ENCODE data around the gene ENTHD1. TPM values are rescaled to one million over a fixed set of nuclear protein-coding genes. Genes with fewer than 3 reads are reported as not detected.

Gene ENTHD1
- total RNA-seq, 1 donor from 2014 or later: not detected

GRCh38 chr22:39839917-39840510 lies 53.5 kb downstream of the ENTHD1 start:
- no peak for DNase-seq

DNA sequence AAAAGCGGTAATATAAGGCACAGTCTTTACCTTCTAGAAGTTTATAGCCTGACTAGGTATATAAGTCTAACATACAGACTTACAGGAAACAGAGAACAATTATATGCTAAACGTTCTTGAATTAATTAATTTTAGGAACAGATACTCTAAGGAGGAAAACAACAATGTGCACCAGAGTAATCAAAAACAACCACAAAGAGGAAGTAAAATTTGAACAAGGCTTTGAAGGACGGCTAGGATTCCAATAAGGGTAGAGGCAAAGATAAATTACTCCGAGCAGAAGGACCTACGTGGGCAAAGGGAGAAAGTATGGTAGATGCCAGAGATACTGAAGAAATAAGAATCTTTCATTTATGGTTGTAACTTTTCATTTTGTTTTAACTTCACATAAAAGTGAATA lies 54.4 kb downstream of the ENTHD1 start:
- DNase-seq: no peak

DNA sequence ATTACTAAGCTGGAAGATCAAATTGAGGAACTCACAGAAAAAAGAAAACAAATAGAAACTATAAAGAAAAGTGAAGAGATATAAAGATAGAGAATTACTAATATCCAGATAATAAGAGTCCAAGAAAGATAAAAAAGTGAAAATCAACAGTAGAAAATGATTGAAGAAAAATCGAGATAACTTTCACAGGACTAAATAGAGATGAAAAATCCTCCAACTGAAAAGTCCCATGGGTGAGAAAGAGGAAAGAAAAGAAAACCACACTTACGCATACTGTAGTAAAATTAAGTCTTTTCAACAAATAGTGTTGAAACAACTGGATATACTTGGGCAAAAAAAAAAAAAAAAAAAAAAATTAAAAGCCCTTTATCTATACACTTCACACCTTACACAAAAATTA lies 60.0 kb downstream of the ENTHD1 start:
- no peak for DNase-seq

GRCh38 chr22:39833093-39833492 lies 60.5 kb downstream of the ENTHD1 start:
- DNase-seq: no peak

DNA sequence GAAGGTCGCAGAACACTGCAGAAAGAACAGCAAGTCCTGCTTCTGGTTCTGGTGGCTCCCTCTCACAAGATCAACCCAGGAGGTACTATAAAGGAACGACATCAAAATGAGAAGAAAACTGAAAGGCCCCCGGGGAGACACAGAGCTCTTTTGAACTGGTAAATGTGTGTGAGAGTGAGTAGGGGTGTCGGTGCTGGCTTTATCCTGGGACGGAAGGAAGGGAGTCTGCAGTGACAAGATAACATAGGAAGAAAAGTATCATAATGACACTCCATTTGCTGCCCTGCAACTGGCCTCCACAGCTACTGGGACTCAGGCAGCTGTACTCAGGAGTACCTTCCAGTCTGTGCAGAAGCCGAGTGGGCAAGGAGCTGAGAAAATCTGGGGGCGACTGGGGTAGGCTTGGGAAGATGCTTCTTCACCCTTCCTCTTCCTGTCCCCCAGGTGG lies 60.9 kb downstream of the ENTHD1 start:
- no peak for DNase-seq

DNA sequence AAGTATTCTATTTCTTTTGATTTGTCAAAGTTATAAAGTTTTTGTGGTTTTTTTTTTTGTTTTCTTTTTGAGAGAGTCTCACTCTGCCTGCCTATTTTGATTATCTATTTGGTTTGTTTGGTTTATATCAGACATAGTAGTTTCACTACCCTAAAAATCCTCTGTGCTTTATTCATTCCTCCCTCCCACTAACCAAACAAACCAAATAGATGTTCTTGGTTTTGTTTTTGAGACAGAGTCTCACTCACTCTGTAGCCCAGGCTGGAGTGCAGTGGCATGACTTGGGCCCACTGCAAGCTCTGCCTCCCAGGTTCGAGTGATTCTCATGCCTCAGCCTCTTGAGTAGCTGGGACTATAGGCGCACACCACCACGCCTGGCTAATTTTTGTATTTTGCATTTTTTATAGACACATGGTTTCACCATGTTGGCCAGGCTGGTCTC lies 67.9 kb downstream of the ENTHD1 start:
- no peak for DNase-seq

DNA sequence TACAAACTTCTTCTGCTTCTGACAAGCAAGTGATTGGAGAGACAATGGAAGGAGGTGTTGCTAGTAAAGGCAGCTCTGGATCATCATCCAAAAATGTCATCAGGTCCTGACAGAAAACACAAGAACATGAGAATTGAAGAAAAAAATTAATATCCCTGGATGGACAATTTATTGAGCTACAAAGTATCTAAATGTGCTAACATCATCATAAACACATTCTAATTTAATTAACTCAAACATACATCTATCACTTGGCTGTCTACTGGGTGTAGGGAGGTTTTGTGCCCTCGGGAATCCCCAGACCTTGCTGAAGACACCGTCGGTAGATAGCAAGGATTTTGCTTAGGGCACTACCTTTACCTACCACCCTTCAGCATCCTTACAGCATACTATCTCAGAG lies 72.6 kb downstream of the ENTHD1 start:
- no peak for DNase-seq

DNA sequence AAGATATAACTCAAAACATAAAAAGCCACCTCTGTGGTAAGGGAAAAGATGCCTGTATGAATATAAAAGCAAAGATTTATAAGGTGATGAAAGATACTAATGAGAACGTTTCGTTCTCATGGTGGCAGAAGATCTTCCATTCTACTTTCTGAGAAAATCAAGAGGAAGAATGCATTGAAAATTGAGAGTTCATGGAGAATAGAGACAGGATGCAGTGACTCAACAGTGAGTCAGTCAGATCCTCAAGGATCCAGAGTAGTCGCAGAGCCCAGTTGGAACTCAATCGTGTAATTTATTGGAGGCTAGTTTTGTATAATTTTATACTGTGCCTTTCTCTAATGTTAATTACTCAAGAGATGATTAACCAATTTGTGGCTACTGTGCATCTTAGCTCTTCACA lies 73.3 kb downstream of the ENTHD1 start:
- DNase-seq: no peak

- DNase-seq: no peak
Measured at GRCh38 chr22:39819429-39819828, 74.1 kb downstream of the ENTHD1 start.

DNA sequence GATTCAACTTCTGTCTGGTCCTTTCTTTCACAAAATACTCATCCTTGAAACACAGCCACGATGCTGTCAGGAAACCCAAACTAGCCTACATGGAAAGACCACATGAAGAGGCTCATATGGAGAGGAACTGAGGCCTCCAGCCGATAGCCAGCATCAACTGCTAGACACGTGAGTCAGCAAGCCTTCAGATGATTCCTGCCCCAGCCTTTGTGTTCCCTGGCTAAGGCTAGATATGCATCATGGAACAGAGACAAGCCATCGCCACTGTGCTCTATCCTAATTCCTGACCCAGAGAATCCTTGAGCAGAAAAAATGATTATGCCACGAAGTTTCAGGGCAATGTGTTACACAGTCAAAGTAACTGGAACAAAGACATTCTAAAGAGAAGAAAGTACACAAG lies 75.5 kb downstream of the ENTHD1 start:
- no peak for DNase-seq

GRCh38 chr22:39815932-39816331 lies 77.6 kb downstream of the ENTHD1 start:
- DNase-seq: peak; percentile 19

- DNase-seq: no peak
Measured at GRCh38 chr22:39814899-39815298, 78.7 kb downstream of the ENTHD1 start.

- DNase-seq: no peak
Measured at GRCh38 chr22:39809772-39810557, 83.6 kb downstream of the ENTHD1 start.

DNA sequence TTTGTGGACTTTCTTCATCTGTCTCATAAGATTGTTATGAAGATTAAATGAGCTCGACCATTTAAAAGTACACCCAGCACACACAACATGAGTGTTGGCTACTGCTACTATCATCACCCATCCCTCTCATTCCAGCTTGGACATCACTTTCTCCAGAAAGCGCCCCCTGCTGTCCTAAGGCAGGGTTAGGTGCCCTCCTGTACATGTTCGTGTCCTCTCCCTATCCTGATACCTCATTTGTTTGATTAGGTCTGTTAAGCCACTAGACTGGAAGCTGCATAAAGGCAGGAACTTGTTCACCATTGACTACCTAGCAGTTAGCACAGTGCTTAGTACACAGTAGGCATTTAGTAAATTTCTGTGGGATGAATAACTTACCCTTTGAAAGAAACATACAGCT lies 85.5 kb downstream of the ENTHD1 start:
- no peak for DNase-seq

- no peak for DNase-seq
Measured at GRCh38 chr22:39806109-39806508, 87.5 kb downstream of the ENTHD1 start.

DNA sequence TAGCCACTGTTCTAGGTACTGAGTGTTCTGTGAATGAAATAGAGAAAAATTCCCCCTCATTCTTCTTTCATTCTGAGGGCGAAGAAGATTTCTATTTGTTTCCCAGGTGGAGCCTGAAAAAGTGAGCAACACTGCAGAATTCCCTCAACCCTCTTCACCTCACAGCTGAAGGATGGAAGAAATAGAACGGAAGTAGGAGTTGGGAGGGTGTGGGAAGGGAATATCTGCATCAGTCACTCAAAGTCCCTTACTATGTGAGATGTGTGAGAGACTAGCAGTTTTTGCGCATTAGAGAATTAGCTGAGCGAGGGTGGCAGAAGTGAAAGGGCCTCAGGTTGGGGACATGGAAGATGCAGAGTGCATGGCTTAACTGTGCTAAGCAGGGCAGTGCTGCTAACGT lies 88.4 kb downstream of the ENTHD1 start:
- no peak for DNase-seq

DNA sequence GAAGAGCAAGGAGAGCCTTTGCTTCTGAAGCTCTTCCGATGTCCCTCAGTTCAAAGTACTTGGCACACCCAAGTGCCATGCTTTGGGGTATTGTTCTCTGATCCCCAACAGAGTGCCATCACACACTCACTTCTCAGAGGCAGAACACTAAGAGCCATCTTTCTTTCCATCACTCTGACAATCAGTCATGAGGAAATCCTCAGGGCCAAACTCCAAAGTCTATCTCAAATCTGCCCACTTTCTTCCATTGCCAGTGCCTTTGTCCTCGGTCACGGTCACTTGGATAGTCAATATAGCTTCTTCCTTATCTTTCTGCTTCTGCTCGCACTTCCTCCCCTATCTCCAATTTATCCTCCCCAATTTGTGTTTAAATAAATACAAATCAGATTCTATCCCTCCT lies 90.9 kb downstream of the ENTHD1 start:
- DNase-seq: no peak

- no peak for DNase-seq
Measured at GRCh38 chr22:39800790-39801520, 92.6 kb downstream of the ENTHD1 start.

GRCh38 chr22:39797528-39798147 lies 95.9 kb downstream of the ENTHD1 start:
- no peak for DNase-seq

- DNase-seq: no peak
Measured at GRCh38 chr22:39789788-39790187, 103.8 kb downstream of the ENTHD1 start.

DNA sequence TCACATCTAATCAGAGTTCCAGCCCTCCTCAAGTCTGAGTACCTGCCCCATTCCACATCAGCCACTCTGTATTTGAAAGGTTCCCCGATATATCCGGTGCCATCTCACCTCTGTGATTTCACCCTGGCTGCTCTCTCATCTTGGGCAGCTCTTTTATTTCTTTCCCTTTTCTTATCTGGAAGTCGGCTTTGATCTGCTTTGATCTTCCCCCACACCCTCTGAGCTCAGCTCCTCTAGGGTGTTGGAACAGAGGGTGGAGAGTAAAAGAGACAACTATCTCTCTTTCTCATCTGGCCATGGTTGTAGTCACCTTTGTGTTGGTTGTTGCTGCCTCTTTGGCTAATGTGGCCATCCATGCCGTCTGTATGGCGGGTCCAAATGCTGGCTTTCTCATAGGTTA lies 108.3 kb downstream of the ENTHD1 start:
- no peak for DNase-seq

GRCh38 chr22:39777716-39778454 lies 115.7 kb downstream of the ENTHD1 start:
- DNase-seq: no peak

Data from tongue (tissue), 2 donors.